ENCODE results near the gene PRKD1. TPM values are rescaled to one million over a fixed set of nuclear protein-coding genes. Genes with fewer than 3 reads are reported as not detected.
"Not testable (repeated sequence)": the region's sequence is repeated elsewhere in the genome, so short reads cannot be mapped to it uniquely, and the experiment has no call there.

The PRKD1 gene
- total and polyA plus RNA-seq, 2 donors (not counting 1 experiment from before 2014, with no cell fraction given), result 0.03 to 4.3 TPM

DNA sequence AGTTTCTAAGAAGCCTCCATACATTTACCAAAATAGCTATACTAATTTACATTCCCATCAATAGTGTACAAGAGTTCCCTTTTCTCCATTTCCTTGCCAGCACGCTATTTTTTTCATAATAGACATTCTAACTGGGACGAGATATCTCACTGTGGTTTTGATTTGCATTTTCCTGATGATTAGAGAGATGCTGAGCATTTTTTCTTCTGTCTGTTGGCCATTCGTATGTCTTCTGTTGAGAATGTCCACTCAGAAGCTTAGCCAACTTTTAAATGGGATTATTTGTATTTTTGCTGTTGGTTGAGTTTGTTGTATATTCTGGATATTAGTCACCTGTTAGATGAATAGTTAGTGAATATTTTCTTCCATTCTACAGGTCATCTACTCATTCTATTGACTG is 144.1 kb downstream of the PRKD1 start:
- H3K27ac ChIP-seq (ENCODE audit: low read length in 2 of 2), result no peak overlapping the region
- H3K9me3 ChIP-seq (ENCODE audit: control extremely low read depth in 1 of 3, control insufficient read depth in 2 of 3, insufficient read depth in 1 of 3, low read length in 2 of 3), result no peaks in the 10 kb centered on the region
- no CpG with 5 or more reads among the region's 3 CpGs for WGBS (ENCODE audit: insufficient coverage)
- intact Hi-C loops (cut with micrococcal nuclease), result no loop called here
- Mint-ChIP-seq H3K4me1 (no peaks in the 10 kb centered on the region), H3K9me3 (ENCODE audit: insufficient read depth) (no peaks in the 10 kb centered on the region), H3K27ac (no peak overlapping the region), H3K27me3 (no peaks in the 10 kb centered on the region), H3K4me3 (no peak overlapping the region)
- DNase-seq (no peak), ATAC-seq (ENCODE audit: low read depth) (no peak)
- CTCF ChIA-PET, result no interaction called here
- H3K4me3 ChIP-seq (ENCODE audit: control extremely low read depth in 1 of 5, extremely low read depth in 1 of 5, insufficient read depth in 1 of 5, low read depth in 2 of 5, low read length in 4 of 5), result no peak overlapping the region
- H3K4me2 ChIP-seq (replicated peaks; ENCODE audit: low read depth, low read length, poor library complexity, severe bottlenecking), result no peak overlapping the region
- H4K20me1 ChIP-seq (ENCODE audit: control insufficient read depth, insufficient read depth, low read length, poor library complexity, severe bottlenecking), result no peaks in the 10 kb centered on the region
- no peak overlapping the region for H3K9ac ChIP-seq (ENCODE audit: low read length)
- no peak overlapping the region for H2AFZ ChIP-seq (ENCODE audit: insufficient read depth, low read depth, low read length, poor library complexity, severe bottlenecking)
- no peaks in the 10 kb centered on the region for H3K27me3 ChIP-seq (replicated peaks in 1 of 4; ENCODE audit: control extremely low read depth in 1 of 4, control insufficient read depth in 3 of 4, insufficient read depth in 4 of 4, low read length in 3 of 4)
- TF ChIP-seq, protein P1, sequence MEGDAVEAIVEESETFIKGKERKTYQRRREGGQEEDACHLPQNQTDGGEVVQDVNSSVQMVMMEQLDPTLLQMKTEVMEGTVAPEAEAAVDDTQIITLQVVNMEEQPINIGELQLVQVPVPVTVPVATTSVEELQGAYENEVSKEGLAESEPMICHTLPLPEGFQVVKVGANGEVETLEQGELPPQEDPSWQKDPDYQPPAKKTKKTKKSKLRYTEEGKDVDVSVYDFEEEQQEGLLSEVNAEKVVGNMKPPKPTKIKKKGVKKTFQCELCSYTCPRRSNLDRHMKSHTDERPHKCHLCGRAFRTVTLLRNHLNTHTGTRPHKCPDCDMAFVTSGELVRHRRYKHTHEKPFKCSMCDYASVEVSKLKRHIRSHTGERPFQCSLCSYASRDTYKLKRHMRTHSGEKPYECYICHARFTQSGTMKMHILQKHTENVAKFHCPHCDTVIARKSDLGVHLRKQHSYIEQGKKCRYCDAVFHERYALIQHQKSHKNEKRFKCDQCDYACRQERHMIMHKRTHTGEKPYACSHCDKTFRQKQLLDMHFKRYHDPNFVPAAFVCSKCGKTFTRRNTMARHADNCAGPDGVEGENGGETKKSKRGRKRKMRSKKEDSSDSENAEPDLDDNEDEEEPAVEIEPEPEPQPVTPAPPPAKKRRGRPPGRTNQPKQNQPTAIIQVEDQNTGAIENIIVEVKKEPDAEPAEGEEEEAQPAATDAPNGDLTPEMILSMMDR (IDR thresholded peaks at IDR 0.05), result no peak
- no peak for TF ChIP-seq EZH2 (IDR thresholded peaks at IDR 0.05; ENCODE audit: borderline replicate concordance, insufficient read depth, low read depth, low read length, poor library complexity, severe bottlenecking)
- POLR2A ChIA-PET, result no interaction called here
- no peaks in the 10 kb centered on the region for H3K36me3 ChIP-seq (replicated peaks in 1 of 2; ENCODE audit: control extremely low read depth in 1 of 2, control insufficient read depth in 1 of 2, extremely low read depth in 1 of 2, insufficient read depth in 2 of 2, low read length in 1 of 2)
- H3K79me2 ChIP-seq (ENCODE audit: control insufficient read depth, insufficient read depth, low read length), result no peaks in the 10 kb centered on the region
- H3K4me1 ChIP-seq (ENCODE audit: control insufficient read depth in 2 of 2, insufficient read depth in 2 of 2, low read length in 2 of 2), result no peaks in the 10 kb centered on the region

DNA sequence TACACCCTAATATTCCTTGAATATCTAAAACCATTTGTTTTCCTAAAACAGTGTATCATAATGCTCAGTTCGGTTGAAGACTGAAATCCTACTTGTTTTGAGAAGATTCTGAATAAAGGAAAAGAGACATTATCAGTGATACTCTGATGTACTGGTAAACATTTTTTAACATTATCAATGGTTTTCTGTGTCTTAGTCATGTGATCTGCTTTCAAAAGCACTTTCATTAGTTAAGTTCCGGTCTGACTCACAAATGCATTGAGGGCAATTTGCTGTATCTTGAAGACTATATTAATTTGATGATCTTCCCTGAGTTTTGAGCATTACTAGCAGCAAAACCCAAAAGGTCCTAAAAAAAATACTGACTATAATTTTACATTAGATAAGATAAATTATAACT is 145.6 kb downstream of the PRKD1 start:
- no peaks in the 10 kb centered on the region for H3K27me3 ChIP-seq (replicated peaks in 1 of 4; ENCODE audit: control extremely low read depth in 1 of 4, control insufficient read depth in 3 of 4, insufficient read depth in 4 of 4, low read length in 3 of 4)
- no peaks in the 10 kb centered on the region for H3K36me3 ChIP-seq (replicated peaks in 1 of 2; ENCODE audit: control extremely low read depth in 1 of 2, control insufficient read depth in 1 of 2, extremely low read depth in 1 of 2, insufficient read depth in 2 of 2, low read length in 1 of 2)
- no CpG with 5 or more reads among the region's 2 CpGs for WGBS (ENCODE audit: insufficient coverage)
- no peak overlapping the region for H3K9ac ChIP-seq (ENCODE audit: low read length)
- no peak overlapping the region for H3K27ac ChIP-seq (ENCODE audit: low read length in 2 of 2)
- ATAC-seq (ENCODE audit: low read depth) (no peak), DNase-seq (no peak)
- H3K4me3 ChIP-seq (ENCODE audit: control extremely low read depth in 1 of 5, extremely low read depth in 1 of 5, insufficient read depth in 1 of 5, low read depth in 2 of 5, low read length in 4 of 5), result no peak overlapping the region
- no peak for TF ChIP-seq EZH2 (IDR thresholded peaks at IDR 0.05; ENCODE audit: borderline replicate concordance, insufficient read depth, low read depth, low read length, poor library complexity, severe bottlenecking)
- TF ChIP-seq, protein P1 (IDR thresholded peaks at IDR 0.05), result no peak
- H3K79me2 ChIP-seq (ENCODE audit: control insufficient read depth, insufficient read depth, low read length), result no peaks in the 10 kb centered on the region
- Mint-ChIP-seq H3K27ac (no peak overlapping the region), H3K4me1 (no peaks in the 10 kb centered on the region), H3K27me3 (no peaks in the 10 kb centered on the region), H3K9me3 (ENCODE audit: insufficient read depth) (no peaks in the 10 kb centered on the region), H3K4me3 (no peak overlapping the region)
- no peak overlapping the region for H3K4me2 ChIP-seq (replicated peaks; ENCODE audit: low read depth, low read length, poor library complexity, severe bottlenecking)
- no peaks in the 10 kb centered on the region for H3K9me3 ChIP-seq (ENCODE audit: control extremely low read depth in 1 of 3, control insufficient read depth in 2 of 3, insufficient read depth in 1 of 3, low read length in 2 of 3)
- ChIA-PET CTCF (no interaction called here), POLR2A (no interaction called here)
- no peak overlapping the region for H2AFZ ChIP-seq (ENCODE audit: insufficient read depth, low read depth, low read length, poor library complexity, severe bottlenecking)
- intact Hi-C loops (cut with micrococcal nuclease), result no loop called here
- no peaks in the 10 kb centered on the region for H3K4me1 ChIP-seq (ENCODE audit: control insufficient read depth in 2 of 2, insufficient read depth in 2 of 2, low read length in 2 of 2)
- H4K20me1 ChIP-seq (ENCODE audit: control insufficient read depth, insufficient read depth, low read length, poor library complexity, severe bottlenecking), result no peaks in the 10 kb centered on the region

- H3K27me3 ChIP-seq (replicated peaks in 1 of 4; ENCODE audit: control extremely low read depth in 1 of 4, control insufficient read depth in 3 of 4, insufficient read depth in 4 of 4, low read length in 3 of 4); H3K79me2 ChIP-seq (ENCODE audit: control insufficient read depth, insufficient read depth, low read length); H3K27ac ChIP-seq (ENCODE audit: low read length in 2 of 2); ATAC-seq (ENCODE audit: low read depth); H3K4me1 Mint-ChIP-seq; intact Hi-C loops (cut with micrococcal nuclease); H4K20me1 ChIP-seq (ENCODE audit: control insufficient read depth, insufficient read depth, low read length, poor library complexity, severe bottlenecking); H3K4me1 ChIP-seq (ENCODE audit: control insufficient read depth in 2 of 2, insufficient read depth in 2 of 2, low read length in 2 of 2); CTCF ChIA-PET; H3K36me3 ChIP-seq (replicated peaks in 1 of 2; ENCODE audit: control extremely low read depth in 1 of 2, control insufficient read depth in 1 of 2, extremely low read depth in 1 of 2, insufficient read depth in 2 of 2, low read length in 1 of 2); H3K9me3 Mint-ChIP-seq (ENCODE audit: insufficient read depth); H3K27me3 Mint-ChIP-seq; H3K4me2 ChIP-seq (replicated peaks; ENCODE audit: low read depth, low read length, poor library complexity, severe bottlenecking); H3K27ac Mint-ChIP-seq; H3K9me3 ChIP-seq (ENCODE audit: control extremely low read depth in 1 of 3, control insufficient read depth in 2 of 3, insufficient read depth in 1 of 3, low read length in 2 of 3); H3K4me3 ChIP-seq (ENCODE audit: control extremely low read depth in 1 of 5, extremely low read depth in 1 of 5, insufficient read depth in 1 of 5, low read depth in 2 of 5, low read length in 4 of 5); H3K4me3 Mint-ChIP-seq; DNase-seq; H2AFZ ChIP-seq (ENCODE audit: insufficient read depth, low read depth, low read length, poor library complexity, severe bottlenecking); POLR2A ChIA-PET; H3K9ac ChIP-seq (ENCODE audit: low read length): not testable (repeated sequence)
- WGBS (ENCODE audit: insufficient coverage), result no CpG with 5 or more reads among the region's 1 CpG
Observed at GRCh38 chr14:29777142-29777541, 150.5 kb downstream of the PRKD1 start.
